PC-9 (cell line): Measurements from ENCODE around the gene GLO1. TPM values are rescaled to one million over a fixed set of nuclear protein-coding genes. Genes with fewer than 3 reads are reported as not detected.

Experiments used
- BruUV-seq: library from RNA; stranded (reverse); fragments of 400-500 nt; replicated peaks from 2 replicates; lab custom pipeline; 2021; lab: Mats Ljungman, UMichigan
- CTCF ChIA-PET: fragments of 300-600 bp; sonication (Branson Sonifier 250); formaldehyde crosslinking; loops from one replicate; lab custom pipeline; 2022; ENCODE audit warnings: antibody characterized with exemption; lab: Charles Lee
- POLR2A ChIA-PET: fragments of 300-600 bp; sonication (Branson Sonifier 250); formaldehyde crosslinking; loops from one replicate; lab custom pipeline; 2022; ENCODE audit warnings: antibody characterized with exemption; ENCODE audit not compliant: unreplicated experiment; lab: Charles Lee
- DNase-seq, 2 experiments: peaks; one replicate each; pipeline versions ENCODE4 v3.0.0 to v3.0.0-alpha.2; 2015 to 2022; ENCODE audit warnings: mixed read lengths in 1 of 2
- H2AFZ ChIP-seq: fragments of 200-600 bp; sonication (generic); 2 replicates; pipeline ENCODE4 v1.8.1; 2017; ENCODE audit warnings: antibody characterized with exemption
- H3F3A ChIP-seq: fragments of 200-600 bp; sonication (generic); 2 replicates; pipeline ENCODE4 v1.8.1; 2017; ENCODE audit warnings: antibody characterized with exemption, mild to moderate bottlenecking, low read depth; ENCODE audit not compliant: insufficient read depth
- H3K27ac ChIP-seq: fragments of 200-600 bp; sonication (generic); 2 replicates; pipeline ENCODE4 v1.6.1; 2016; ENCODE audit warnings: mixed run types
- H3K27me3 ChIP-seq: fragments of 200-600 bp; sonication (generic); 2 replicates; pipeline ENCODE4 v1.6.1; 2016; ENCODE audit warnings: low read depth, mixed run types; ENCODE audit not compliant: insufficient read depth
- H3K36me3 ChIP-seq: fragments of 200-600 bp; sonication (generic); 2 replicates; pipeline ENCODE4 v1.6.1; 2016; ENCODE audit warnings: low read depth, mixed run types
- H3K4me1 ChIP-seq: fragments of 200-600 bp; sonication (generic); replicated peaks from 2 replicates; pipeline ENCODE4 v1.6.1; 2016; ENCODE audit warnings: mixed run types; ENCODE audit not compliant: insufficient read depth
- H3K4me2 ChIP-seq: fragments of 200-600 bp; sonication (generic); 2 replicates; pipeline ENCODE4 v1.6.1; 2017; ENCODE audit warnings: mixed run types
- H3K4me3 ChIP-seq: fragments of 200-600 bp; sonication (generic); 2 replicates; pipeline ENCODE4 v1.6.1; 2016; ENCODE audit warnings: mixed run types
- H3K79me2 ChIP-seq: fragments of 200-600 bp; sonication (generic); 2 replicates; pipeline ENCODE4 v1.6.1; 2017; ENCODE audit warnings: low read depth, mixed run types
- H3K9me2 ChIP-seq: fragments of 200-600 bp; sonication (generic); 2 replicates; pipeline ENCODE4 v1.8.1; 2017; ENCODE audit warnings: mild to moderate bottlenecking; ENCODE audit not compliant: insufficient read depth
- H3K9me3 ChIP-seq: fragments of 200-600 bp; sonication (generic); 2 replicates; pipeline ENCODE4 v1.8.1; 2016; ENCODE audit warnings: low read depth; ENCODE audit not compliant: insufficient read depth
- H4K20me1 ChIP-seq: fragments of 200-600 bp; sonication (generic); 2 replicates; pipeline ENCODE4 v1.8.1; 2017; ENCODE audit not compliant: insufficient read depth
- EZH2 ChIP-seq: fragments of 200-600 bp; sonication (generic); IDR thresholded peaks from 2 replicates; pipeline ENCODE4 v1.8.0; 2017; ENCODE audit warnings: antibody characterized with exemption, low read depth
- intact Hi-C: fragments of 100-400 bp; cut with micrococcal nuclease; formaldehyde crosslinking; loops from one replicate; pipeline ENCODE4 v1.10.0; 2022; ENCODE audit not compliant: unreplicated experiment
- total RNA-seq: library from RNA; stranded (reverse); gene quantifications from 2 replicates; pipeline ENCODE4 v1.2.3, GENCODE V29; 2021
- TF ChIP-seq, protein P1 (sequence below): fragments of 200-600 bp; sonication (generic); conservative IDR thresholded peaks from 2 replicates; pipeline ENCODE4 v1.6.1; 2017; ENCODE audit warnings: mixed run types, antibody characterized with exemption, mild to moderate bottlenecking, moderate library complexity

Gene GLO1
- total RNA-seq, 1 experiment from 2014 or later, result 118 TPM

DNA sequence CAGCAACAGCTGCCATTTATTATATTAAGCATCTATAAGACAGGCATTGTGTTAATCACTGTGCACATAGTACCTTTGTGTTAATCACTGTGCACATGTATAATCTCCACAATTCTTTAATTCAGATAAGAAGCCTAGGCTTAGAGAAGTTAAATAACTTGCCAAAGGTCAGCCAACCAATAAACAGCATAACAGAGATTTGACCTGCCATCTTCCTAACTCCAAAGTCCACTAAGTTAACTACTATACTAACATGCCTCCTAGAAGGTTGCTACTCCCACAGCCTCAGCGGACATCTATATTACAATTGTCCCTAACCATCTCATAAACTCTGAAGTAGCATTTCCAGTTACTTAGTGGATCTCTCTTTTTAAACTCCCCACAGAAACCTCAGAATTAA, 66.9 kb downstream of the GLO1 start:
- Histone ChIP-seq H3K4me3 (no peak overlapping the region), H3K9me3 (no peaks in the 10 kb centered on the region), H3K4me1 (peaks cover 21% of the 10 kb centered on the region), H3K79me2 (peaks cover 15% of the 10 kb centered on the region; the same call in 1 of the 2 replicates), H3K4me2 (no peak overlapping the region), H3K27ac (no peak overlapping the region), H4K20me1 (no peaks in the 10 kb centered on the region), H3K27me3 (no peaks in the 10 kb centered on the region), H2AFZ (no peak overlapping the region), H3K36me3 (no peaks in the 10 kb centered on the region), H3F3A (peaks cover 11% of the 10 kb centered on the region; the same call in 1 of the 2 replicates), H3K9me2 (no peaks in the 10 kb centered on the region)
- no peak for DNase-seq
- intact Hi-C loops, result no loop called here
- CTCF ChIA-PET, result no interaction called here
- BruUV-seq, result no TSS peak
- POLR2A ChIA-PET, result no interaction called here
- no peak for TF ChIP-seq EZH2
- TF ChIP-seq, protein P1, sequence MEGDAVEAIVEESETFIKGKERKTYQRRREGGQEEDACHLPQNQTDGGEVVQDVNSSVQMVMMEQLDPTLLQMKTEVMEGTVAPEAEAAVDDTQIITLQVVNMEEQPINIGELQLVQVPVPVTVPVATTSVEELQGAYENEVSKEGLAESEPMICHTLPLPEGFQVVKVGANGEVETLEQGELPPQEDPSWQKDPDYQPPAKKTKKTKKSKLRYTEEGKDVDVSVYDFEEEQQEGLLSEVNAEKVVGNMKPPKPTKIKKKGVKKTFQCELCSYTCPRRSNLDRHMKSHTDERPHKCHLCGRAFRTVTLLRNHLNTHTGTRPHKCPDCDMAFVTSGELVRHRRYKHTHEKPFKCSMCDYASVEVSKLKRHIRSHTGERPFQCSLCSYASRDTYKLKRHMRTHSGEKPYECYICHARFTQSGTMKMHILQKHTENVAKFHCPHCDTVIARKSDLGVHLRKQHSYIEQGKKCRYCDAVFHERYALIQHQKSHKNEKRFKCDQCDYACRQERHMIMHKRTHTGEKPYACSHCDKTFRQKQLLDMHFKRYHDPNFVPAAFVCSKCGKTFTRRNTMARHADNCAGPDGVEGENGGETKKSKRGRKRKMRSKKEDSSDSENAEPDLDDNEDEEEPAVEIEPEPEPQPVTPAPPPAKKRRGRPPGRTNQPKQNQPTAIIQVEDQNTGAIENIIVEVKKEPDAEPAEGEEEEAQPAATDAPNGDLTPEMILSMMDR, result no peak

DNA sequence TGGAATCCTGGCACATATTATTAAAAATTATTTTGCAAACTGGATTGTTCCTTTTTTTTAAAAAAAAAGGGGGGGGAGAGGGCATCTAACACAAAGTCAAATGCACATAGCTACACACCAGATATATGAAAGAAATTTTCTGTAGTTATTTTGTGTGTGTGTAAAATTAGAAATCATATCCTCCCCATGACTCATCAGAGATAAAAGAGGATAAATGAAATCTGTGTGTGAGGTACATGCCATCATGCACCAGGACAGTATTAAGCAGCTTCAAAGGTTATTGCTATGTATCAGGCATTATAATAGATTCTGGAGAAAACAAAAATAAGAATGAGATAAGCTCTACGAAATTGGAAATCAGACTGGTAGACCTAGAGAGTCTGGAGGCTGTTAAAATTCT, 68.4 kb downstream of the GLO1 start:
- ChIA-PET CTCF (interaction anchor here (0.6 kb wide), 2 partner anchors 385 to 602 kb away, joined by 3 read pairs; no protein-coding TSS in a partner anchor), POLR2A (interaction anchor here (0.6 kb wide), 1 partner anchor 65 kb away, joined by 4 read pairs; no protein-coding TSS in a partner anchor)
- H3K9me2 ChIP-seq, result no peaks in the 10 kb centered on the region
- H3F3A ChIP-seq, result peaks cover 11% of the 10 kb centered on the region; the same call in 1 of the 2 replicates
- no peak overlapping the region for H3K4me2 ChIP-seq
- no peak overlapping the region for H2AFZ ChIP-seq
- no peak for TF ChIP-seq EZH2
- TF ChIP-seq, protein P1, result no peak
- H3K9me3 ChIP-seq, result no peaks in the 10 kb centered on the region
- peaks cover 13% of the 10 kb centered on the region; the same call in 1 of the 2 replicates for H3K4me1 ChIP-seq
- no TSS peak for BruUV-seq
- no peak for DNase-seq
- H3K79me2 ChIP-seq, result peaks cover 15% of the 10 kb centered on the region; the same call in 1 of the 2 replicates
- intact Hi-C loops, result no loop called here
- no peaks in the 10 kb centered on the region for H4K20me1 ChIP-seq
- H3K4me3 ChIP-seq, result no peak overlapping the region
- H3K36me3 ChIP-seq, result no peaks in the 10 kb centered on the region
- H3K27me3 ChIP-seq, result no peaks in the 10 kb centered on the region
- no peak overlapping the region for H3K27ac ChIP-seq

DNA sequence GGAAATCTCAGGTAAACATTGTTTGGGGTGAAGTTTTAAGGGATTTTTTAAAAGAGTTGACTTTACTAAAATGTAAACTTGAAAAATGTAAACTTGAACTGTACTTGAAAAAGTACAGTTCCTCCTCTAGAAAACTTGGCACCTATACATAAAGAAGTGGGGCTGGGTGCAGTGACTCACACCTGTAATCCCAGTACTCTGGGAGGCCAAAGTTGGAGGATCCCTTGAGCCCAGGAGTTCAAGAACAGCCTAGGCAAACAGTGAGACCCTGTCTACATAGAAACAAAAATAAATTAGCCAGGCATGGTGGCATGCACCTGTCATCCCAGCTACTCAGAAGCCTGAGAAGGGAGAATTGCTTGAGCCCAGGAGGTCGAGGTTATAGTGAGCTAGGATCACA, 70.5 kb downstream of the GLO1 start:
- Histone ChIP-seq H3K9me2 (no peaks in the 10 kb centered on the region), H3K27me3 (no peaks in the 10 kb centered on the region), H3K79me2 (0 out of 2 replicates have a peak, but pooled peaks cover 1% of the 10 kb centered on the region), H3F3A (no peaks in the 10 kb centered on the region), H3K9me3 (no peaks in the 10 kb centered on the region), H3K4me3 (no peak overlapping the region), H3K4me1 (peaks cover 5% of the 10 kb centered on the region; the same call in 1 of the 2 replicates), H4K20me1 (no peaks in the 10 kb centered on the region), H3K36me3 (no peaks in the 10 kb centered on the region), H3K27ac (no peak overlapping the region), H2AFZ (no peak overlapping the region), H3K4me2 (no peak overlapping the region)
- TF ChIP-seq, protein P1, result no peak
- no peak for TF ChIP-seq EZH2
- no peak for DNase-seq
- intact Hi-C loops, result no loop called here
- ChIA-PET CTCF (no interaction called here), POLR2A (no interaction called here)
- BruUV-seq, result no TSS peak
